Urothelium cell line (cell line): ENCODE results near the gene RPL5.

Source experiments
- DNase-seq: peaks from one replicate; pipeline ENCODE4 v3.0.0; 2011; ENCODE audit warnings: low spot score, mixed read lengths
- FAIRE-seq: peaks from 2 replicates; lab custom pipeline; 2011; peaks lifted over from hg19 to GRCh38; lab: Jason Lieb, UNC

The RPL5 gene

DNA sequence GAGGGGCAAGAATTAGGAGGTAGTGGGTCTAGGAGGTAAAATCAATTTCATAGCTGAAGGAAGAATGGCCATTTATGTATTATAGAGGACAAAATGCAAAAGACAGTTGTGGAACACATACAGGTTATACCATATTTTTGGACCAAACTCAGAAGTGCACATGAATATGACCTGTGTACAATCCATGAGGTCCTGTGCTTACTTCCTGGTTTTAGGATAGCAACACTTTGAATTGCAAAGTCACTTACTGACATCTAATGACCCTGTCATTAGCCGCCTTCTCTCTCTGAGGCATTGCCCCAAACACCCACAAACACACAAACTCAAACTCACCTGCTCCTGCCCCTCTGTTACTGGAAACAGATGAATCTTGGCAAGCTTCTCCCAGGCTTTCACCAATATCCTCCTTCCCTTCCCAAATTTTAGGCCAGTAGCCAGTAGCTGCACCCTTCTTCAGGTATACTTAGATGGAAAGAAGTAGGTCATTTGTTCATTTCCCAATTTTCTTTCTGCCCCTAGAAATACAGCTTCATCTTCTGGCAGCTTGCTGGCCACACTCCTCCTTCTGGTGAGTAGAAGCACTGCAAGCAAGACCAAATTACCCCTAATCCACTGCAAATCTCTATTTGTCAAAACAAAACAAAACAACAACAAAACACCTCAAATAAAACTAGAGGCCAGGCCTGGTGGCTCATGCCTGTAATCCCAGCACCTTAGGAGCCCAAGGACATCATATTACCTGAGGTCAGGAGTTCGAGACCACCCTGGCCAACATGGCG, 13.7 kb upstream of the RPL5 start:
- DNase-seq = no peak
- no peak for FAIRE-seq

DNA sequence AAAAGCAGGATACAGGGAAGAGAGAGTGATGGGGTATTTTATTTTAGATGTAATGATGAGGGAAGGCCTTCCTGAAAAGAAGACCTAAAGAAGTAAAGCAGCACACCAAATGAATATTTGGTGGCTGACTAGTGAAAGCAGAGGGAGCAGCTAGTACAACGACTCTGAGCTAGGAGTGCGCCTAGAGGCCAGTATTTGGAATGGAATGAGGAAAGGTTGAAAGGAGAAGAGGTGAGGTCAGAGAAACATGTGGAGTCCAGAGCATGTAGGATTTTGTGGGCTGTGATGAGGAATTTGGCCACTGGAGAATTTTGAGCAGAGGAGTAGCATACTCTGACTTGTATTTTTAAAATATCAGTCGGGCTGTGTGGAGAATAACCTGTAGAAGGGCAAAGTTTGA, 11.8 kb upstream of the RPL5 start:
- no peak for DNase-seq
- no peak for FAIRE-seq

DNA sequence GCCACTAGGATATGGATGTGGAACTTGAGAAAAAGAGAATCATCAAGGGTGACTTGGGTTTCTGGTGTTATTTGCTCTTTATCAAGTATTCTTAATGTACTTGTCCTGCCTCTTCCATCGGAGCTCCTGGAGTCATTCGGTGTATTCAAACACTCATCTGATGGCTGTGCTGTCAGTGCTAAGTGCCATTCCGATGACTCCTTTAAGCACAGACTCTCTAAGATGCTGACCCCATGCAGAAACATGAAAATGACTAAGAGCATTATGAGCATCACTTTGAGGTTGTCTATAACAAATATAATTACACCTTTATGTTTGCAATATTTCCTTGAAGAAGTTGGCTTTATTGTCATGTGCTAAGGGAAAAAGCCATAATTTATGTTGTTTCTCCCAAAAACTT, 11.3 kb upstream of the RPL5 start:
- FAIRE-seq (no peak), DNase-seq (no peak)

DNA sequence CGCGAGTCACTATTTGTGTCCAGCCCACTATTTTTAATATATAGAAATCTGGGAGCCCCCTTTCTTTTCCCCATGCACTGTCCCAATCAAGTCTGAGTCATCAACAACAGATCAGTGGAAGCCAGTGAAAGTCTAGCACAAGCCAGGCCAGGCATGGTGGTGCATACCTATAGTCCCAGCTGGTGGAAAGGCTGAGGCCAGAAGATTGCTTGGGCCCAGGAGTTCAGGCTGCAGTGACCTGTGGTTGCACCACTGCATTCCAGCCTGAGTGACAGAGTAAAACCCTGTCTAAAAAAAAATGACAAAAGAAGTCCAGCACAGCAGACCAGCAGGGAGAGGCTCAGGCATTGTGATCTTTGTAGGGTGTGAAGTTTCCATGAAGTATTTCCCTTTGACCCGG, 9.0 kb upstream of the RPL5 start:
- FAIRE-seq (no peak), DNase-seq (no peak)

DNA sequence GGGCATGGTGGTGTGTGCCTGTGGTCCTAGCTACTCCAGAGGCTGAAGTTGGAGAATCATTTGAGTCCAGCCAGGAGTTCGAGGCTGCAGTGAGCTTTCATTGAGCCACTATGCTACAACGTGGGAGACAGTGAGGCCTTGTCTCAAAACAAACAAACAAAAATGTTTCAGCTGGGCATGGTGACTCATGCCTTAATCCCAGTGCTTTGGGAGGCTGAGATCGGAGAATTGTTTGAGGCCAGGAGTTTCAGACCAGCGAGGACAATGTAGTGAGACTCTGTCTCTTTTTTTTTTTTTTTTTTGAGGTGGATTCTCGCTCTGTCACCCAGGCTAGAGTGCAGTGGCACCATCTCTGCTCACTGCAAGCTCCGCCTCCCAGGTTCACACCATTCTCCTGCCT, 5.0 kb upstream of the RPL5 start:
- FAIRE-seq (no peak), DNase-seq (no peak)

DNA sequence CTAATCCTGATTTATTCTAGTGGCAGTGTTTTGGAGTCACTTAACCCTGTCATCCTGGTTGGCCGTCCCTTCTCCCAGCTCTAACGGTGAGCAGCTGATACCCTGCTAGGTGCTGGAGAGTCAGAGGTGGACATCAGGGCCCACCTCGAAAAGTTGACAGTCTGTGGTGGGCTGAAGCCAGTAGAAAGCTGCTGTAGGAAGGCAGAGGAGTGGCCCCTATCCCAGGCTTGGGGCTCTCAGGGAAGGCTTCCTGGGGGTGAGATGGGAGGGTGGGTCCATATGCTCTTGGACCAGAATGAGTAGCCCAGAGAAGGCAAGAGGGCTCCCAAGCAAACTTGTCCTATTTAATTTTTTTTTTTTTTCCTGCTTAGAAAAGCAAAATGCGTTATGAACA, 475 bp upstream of the RPL5 start:
- DNase-seq = no peak
- no peak for FAIRE-seq

DNA sequence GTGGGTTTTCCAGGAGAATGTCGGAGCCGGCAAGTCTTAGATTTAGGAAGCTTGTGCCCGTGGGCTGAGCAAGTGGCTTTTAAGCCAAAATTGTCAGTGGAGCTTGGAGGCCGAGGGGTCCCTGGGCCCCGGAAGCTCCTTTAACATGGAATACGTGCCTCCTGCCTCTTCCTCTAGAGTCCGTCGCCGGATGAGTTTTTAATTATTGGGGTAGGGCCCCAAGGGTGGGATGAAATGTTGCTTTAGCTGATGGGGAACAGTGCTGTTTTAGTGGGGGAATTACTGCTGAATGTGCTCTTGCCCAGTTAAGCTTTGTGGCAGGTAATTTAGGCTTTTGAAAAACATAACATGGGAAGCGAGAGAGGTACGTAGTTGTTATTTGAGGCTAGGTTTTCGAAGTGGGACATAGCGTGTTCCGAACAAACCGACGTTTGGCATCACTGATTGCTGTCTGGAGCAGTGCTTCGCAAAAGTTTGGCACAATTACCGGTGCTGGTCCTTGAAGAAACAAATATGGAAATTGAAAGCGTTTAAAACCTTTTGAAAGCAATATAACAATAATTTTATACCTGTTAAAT, 786 bp downstream of the RPL5 start:
- FAIRE-seq (no peak), DNase-seq (no peak)

DNA sequence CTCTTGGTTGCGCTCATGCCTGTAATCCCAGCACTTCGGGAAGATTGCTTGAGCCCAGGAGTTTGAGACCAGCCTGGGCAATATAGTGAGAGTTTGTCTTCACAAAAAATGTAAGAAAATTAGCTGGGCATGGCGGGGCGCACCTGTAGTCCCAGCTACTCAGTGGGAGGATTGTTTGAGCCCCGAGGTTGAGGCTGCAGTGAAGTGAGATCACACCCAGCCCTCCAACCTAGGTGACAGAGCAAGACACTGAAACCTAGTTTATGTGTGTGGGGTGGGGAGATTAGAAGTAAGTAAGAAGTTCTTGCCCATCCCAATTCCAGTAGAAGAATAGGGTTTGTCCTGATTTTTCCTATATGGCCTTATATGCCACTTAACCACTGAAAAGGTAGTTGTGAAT, 2.0 kb downstream of the RPL5 start:
- DNase-seq = no peak
- FAIRE-seq = no peak

DNA sequence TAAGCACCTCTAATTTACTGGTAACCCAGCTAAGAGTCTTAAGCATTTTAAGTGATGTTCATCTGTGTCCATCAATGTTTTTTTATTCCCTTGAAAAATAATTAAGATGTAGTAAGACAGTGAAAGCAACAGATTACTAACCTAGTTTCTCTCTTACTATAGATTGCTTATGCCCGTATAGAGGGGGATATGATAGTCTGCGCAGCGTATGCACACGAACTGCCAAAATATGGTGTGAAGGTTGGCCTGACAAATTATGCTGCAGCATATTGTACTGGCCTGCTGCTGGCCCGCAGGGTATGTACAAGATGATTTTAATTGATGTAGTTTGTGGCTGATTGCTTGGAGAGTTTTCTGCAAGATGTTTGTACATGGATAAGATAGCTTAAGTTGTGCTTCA, 2.8 kb downstream of the RPL5 start:
- FAIRE-seq (no peak), DNase-seq (no peak)

DNA sequence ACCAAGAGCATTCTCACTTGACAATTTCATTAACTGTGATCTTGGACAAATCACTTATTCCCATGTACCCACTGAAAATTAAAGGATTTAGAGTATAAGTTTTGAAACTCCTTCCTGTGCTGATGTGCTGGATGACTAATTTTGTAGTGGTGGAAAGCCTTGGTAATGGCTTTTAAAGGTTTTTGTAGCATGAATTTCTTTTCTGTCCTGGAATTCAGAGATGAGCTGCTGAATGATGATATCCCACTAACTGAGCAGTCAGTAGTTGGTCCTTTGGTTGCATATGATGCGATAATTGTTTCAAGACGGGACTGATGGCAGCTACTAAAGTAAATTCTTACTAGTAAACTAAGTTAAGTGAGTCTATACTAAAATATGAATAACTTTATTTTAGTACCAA, 5.2 kb downstream of the RPL5 start:
- FAIRE-seq (no peak), DNase-seq (no peak)

DNA sequence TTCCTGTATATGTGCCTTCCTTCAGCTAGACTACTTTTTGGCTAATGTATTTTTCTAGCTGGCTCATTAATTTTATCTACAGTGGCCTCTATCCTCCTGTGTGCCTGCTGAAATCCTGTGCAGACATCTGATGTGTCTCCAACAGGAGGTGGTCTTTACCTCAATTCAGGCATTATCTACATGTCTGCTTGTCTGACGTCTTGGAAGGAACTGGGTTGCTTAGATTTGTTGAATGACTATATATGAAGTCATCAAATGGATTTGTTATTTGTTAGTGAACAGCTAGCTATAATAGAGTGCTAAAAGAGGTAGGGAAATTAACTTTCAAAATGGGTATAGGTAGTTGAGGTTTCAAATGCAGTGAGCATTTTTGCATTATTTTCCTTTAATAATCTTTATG, 6.7 kb downstream of the RPL5 start:
- no peak for DNase-seq
- FAIRE-seq = no peak

DNA sequence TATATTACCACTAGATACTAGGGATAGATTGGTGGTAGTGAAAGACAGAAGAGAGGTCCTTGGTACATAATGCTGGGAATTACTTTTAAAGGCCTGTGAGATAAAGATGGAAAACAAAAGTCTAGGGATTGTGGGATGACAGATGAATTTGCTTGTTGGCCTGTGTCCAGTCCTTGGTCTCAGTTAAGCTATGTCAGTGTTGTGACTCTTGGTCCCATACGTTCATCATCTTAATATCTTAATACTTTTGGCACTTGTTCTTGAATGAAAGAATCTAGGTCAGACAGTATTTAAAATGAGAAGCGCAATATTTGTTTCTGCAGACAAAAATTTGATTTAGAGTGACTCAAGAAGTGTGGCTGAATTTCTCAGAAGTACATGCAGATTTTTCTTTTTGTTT, 7.6 kb downstream of the RPL5 start:
- DNase-seq (no peak), FAIRE-seq (no peak)

DNA sequence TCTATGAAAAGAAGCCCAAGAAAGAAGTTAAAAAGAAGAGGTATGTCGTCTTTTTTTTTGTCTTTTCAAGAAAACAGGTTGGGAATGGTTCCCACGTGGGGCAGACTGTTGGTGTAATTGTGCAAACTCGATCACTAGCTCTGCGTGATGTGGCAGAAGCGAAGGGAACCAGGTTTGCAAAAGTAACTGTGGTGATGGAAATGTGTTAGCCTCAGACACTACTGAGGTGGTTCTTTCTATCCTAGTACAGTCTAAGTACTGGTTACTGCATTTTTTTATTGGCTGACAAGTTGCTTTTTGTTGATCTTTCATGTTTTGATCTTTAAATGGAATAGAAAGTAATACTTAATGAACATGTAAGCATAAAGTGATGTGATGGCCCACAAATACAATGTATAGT, 8.8 kb downstream of the RPL5 start:
- no peak for FAIRE-seq
- no peak for DNase-seq

DNA sequence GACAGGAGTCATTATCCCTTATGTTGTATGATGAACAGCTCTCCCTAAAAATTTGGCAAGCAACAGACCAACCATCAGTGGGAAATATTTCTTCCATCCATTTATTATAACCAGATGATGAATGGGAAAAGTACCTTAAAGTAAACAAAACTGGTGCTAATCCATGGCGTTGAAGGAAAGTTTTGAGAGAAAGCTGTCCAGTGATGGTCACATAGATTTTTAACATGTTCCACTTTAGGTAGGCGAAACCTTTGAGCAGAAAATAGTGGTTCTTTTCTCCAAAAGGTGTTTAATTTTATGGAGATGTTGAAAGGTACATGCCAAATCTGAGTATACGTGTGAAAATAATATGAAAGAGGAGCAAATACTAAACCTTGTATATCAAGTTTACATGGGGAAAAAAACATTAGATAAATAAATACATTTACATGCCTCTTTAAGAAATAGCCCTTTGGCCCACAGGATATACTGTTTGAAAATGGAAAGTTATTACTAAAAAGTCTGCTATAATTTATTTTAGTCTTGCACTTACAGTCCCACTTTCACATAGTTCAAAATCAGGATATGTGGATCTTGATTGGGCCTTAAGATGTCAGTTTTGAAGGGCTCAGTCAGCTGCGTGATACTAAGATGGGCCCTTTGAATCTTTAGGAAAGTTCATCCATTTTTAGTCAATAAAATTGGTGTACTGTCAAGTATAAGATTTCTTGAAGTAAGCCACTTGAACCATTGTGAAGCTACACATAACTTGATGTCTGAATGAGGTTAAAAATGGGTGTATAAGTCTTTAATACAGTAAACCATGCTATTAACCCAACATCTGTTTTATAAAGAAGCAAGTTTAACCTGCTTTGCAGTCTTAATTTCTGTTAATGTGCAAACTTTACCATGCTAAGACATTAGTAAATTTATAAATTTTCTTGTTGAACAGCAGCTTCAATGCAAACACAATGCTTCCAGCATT, 10.5 kb downstream of the RPL5 start:
- DNase-seq (no peak), FAIRE-seq (no peak)

DNA sequence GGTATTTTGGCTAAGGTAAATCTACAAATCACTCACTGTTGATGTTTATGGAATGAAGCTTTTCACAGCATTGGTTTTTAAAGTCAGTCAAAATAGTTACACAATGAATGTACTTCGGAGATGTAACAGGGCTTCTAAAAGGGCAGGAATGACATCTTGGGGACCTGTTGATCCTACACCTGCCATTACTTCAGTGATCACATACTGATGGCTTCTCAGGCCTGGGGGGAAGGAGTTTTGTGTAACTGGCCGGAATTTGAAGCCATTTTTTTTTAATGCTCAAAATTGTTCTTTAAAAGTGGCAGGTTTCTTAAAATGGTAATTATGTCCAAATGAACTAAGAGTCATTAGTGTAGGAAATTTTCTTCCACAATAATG, 11.2 kb downstream of the RPL5 start:
- FAIRE-seq = no peak

DNA sequence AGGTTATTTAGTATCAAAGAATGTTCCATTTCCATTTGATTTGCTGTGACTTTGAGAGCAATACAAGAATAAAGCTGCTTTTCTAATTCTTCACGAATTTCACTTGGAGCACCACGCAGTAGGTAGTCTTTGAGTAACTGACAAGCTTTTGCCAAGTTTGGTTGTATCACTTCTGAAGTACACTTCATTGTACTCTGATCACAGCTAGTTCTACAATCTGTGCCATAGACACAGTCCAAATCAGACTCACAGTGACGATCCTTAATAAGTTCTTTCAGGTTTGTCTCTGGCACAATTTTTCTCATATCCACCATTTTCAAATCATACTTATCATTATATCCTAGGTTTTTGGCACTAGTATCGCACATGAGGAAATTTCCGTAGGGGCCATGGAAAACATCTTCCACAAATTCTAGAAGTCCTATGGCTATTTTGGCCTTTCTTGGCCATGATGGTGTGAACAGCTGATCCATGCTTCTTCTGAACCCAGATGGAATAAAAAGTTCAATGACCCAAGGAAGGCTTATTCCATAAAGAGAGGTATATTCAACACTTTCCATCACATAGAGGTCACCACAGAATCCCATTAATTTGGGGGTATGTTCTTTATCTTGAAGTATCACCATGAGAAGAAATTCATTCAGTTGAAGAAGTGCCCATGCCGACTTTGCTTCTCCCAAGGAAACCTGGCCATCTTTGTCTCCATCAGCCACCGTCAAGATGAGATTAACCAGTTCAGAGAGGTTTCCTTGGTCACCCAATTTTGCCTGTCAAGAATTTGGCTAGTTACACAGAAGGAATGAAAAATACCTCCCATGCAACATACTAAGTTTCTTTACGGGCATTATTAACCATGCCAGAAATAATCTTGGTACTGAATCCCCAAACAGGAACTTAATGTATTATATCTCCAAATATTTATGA, 11.9 kb downstream of the RPL5 start:
- DNase-seq (no peak), FAIRE-seq (no peak)

More for the DNA sequence above, 11.2 kb downstream of the RPL5 start:
- DNase-seq = no peak

DNA sequence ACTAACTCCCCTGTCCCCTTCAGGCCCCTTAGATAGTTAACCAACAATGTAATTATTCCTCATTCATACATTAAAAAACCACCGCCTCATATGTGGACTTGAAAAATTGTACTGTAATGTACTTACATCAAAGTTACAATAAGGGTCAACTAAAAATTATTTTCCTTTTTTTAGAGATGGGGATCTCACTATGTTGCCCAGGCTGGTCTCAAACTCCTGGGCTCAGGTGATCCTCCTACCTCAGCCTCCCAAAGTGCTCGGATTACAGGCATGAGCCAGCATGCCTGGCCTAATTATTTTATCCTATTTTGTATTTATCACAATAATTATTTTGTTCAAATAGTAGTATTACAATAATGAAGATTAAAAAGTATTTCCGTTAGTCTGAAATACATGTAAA, 12.6 kb downstream of the RPL5 start:
- no peak for FAIRE-seq
- DNase-seq = no peak

DNA sequence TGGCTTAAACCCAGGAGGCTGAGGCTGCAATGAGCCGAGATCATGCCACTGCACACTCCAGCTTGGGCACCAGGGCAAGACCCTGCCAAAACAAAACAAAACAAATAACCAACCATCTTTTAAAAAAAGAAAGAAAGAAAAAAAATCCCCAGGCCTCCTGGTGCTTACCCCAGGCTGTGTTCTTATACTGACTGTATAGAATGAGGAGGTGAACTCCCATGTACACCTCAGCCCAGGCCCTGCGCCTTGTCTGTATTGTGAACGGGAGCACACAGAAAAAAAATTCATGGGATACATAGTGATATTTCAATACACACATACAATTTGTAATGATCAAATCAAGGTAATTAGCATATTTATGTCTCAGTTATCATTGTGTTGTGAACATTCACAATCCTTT, 14.1 kb downstream of the RPL5 start:
- DNase-seq = no peak
- no peak for FAIRE-seq

DNA sequence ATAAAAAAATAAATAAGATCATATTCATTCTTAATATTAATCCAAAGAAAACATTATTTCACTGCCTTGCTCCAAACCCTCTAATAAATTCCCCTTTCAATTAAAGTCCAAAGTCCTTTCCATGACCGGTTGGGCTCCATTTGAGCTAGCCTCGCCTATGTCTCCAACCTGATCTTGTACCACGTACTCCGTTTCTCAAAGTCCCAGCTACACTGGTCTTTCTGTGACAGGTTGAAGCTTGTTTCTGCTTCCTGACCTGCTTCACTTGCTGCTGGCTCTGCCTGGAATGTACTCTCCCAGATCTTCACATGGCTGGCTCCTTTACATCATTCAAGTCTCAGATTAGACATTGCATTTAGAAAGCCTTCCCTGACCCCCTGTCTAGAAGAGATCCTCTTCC, 16.4 kb downstream of the RPL5 start:
- no peak for DNase-seq
- no peak for FAIRE-seq

DNA sequence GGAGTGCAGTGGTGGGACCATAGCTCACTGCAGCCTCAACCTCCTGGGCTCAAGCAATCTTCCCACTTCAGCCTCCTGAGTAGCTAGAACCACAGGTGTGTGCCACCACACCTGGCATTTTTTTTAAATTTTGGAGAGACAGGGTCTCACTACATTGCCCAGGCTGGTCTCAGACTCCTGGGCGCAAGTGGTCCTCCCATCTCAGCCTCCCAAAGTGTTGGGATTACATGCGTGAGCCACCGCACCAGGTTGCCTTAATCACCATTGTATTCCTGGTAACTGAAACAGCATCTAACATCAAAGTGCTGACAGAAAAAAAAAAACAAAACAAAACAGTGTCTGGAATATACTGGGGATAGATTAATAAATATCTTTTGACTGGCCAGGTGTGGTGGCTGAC, 18.2 kb downstream of the RPL5 start:
- DNase-seq (no peak), FAIRE-seq (no peak)

DNA sequence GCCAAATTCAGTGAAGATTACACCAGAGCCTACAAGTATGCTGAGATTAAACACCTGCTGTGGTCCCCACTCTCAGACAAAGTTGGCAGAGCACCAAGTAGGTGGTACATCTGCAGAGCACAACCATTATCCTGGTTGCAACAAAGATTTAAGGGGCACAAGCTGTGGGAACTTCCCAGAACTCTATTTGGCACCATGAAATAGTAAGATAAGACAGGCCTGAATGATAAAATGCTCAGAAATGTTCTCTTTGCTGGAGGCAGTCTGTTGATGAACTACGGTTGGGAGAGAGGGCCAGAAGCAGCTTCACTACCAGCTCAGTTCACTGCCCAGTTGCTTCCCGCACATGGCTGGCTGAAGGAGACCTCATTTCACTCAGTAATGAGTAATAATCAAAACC, 19.9 kb downstream of the RPL5 start:
- FAIRE-seq (no peak), DNase-seq (no peak)
